ENCODE data around the gene PRICKLE2. TPM values are rescaled to one million over a fixed set of nuclear protein-coding genes. Genes with fewer than 3 reads are reported as not detected.

The PRICKLE2 gene
- total and polyA plus RNA-seq, 2 donors (not counting 3 experiments of a cell fraction or from before 2014, with no cell fraction given): 3.0 to 7.1 TPM

DNA sequence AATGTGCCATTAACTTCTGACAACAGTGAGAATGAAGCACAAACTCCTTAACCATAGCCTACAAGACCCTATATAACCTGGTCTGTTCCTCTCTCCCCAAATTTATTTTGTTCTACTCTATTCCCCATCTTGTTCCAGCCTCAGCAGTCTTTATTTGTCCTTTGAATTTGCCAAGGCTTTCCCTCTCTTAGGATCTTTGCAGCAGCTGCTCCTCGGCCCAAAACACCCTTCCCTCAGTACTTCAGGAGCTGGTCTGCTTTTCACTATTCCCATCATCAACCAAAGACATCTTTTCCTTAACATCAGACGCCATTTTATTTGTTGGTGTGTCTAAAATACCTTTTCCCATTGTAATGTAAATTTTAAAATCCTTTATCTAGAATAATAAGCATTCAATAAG is 10.2 kb downstream of the PRICKLE2 start:
- Histone ChIP-seq H3K9me3 (replicated peaks; ENCODE audit: control insufficient read depth, insufficient read depth, low read length) (no peaks in the 10 kb centered on the region), H3K9me1 (replicated peaks; ENCODE audit: control insufficient read depth, extremely low read depth, insufficient read depth, low read length) (no peaks in the 10 kb centered on the region), H3K79me2 (ENCODE audit: control insufficient read depth, insufficient read depth, low read length) (no peaks in the 10 kb centered on the region), H3K4me3 (replicated peaks in 1 of 3; ENCODE audit: insufficient read depth in 1 of 3, low read depth in 1 of 3, low read length in 3 of 3) (no peak overlapping the region), H3K9ac (replicated peaks; ENCODE audit: extremely low read depth, insufficient read depth, low read length) (no peak overlapping the region), H4K20me1 (replicated peaks; ENCODE audit: control insufficient read depth, extremely low read depth, insufficient read depth, low read length) (no peaks in the 10 kb centered on the region), H3K27me3 (ENCODE audit: control insufficient read depth in 2 of 2, insufficient read depth in 2 of 2, low read length in 2 of 2) (no peaks in the 10 kb centered on the region), H3K36me3 (ENCODE audit: control insufficient read depth in 2 of 2, extremely low read depth in 1 of 2, insufficient read depth in 2 of 2, low read length in 2 of 2) (no peaks in the 10 kb centered on the region), H3K27ac (ENCODE audit: insufficient read depth, low read depth, low read length) (no peak overlapping the region), H2AFZ (ENCODE audit: low read depth, low read length) (no peak overlapping the region), H3K4me1 (ENCODE audit: control insufficient read depth, extremely low read depth, insufficient read depth, low read length) (peaks cover 32% of the 10 kb centered on the region), H3K4me2 (ENCODE audit: insufficient read depth, low read length) (no peak overlapping the region)
- FAIRE-seq (no peak), DNase-seq (ENCODE audit: low read depth, low spot score) (no peak)
- BruUV-seq (replicated peaks): no TSS peak
- dilution Hi-C loops (cut with MboI; ENCODE audit: extremely low pct_ligation_motif_present, low sequenced_read_pairs): no loop called here
- ChIA-PET POLR2A (no interaction called here), CTCF (interaction anchor here (1.3 to 4.2 kb wide), 3 partner anchors 10 to 35 kb away, joined by 3 to 27 read pairs (median 4); partner anchors contain the start of gene PRICKLE2)
- intact Hi-C loops (cut with micrococcal nuclease): no loop called here
- no peak for TF ChIP-seq CTCF (IDR thresholded peaks at IDR 0.05; ENCODE audit: extremely low read depth in 1 of 2, insufficient read depth in 1 of 2, low read depth in 1 of 2, low read length in 2 of 2)
- TF ChIP-seq JUN (IDR thresholded peaks at IDR 0.05; ENCODE audit: borderline replicate concordance, insufficient read depth, insufficient read length, low read depth): no peak
- no peak for TF ChIP-seq MYC (IDR thresholded peaks at IDR 0.05; ENCODE audit: low read depth, low read length)
- no peak for TF ChIP-seq POLR2AphosphoS5 (IDR thresholded peaks at IDR 0.05; ENCODE audit: insufficient read depth, low read depth, low read length)
- TF ChIP-seq FOS (IDR thresholded peaks at IDR 0.05; ENCODE audit: borderline replicate concordance, insufficient read depth, low read length): no peak
- TF ChIP-seq MAX (IDR thresholded peaks at IDR 0.05; ENCODE audit: insufficient read depth, insufficient read length): no peak
- no peak for TF ChIP-seq POLR2A (IDR thresholded peaks at IDR 0.05; ENCODE audit: low read depth, low read length)
- TF ChIP-seq GATA2 (IDR thresholded peaks at IDR 0.05; ENCODE audit: insufficient read depth, insufficient read length, low read depth, low read length): no peak
- TF ChIP-seq EZH2 (IDR thresholded peaks at IDR 0.05; ENCODE audit: borderline replicate concordance, low read depth, low read length, severe bottlenecking): no peak
